Measurements from ENCODE around the gene CTNNA2.
"Not testable (repeated sequence)": the region's sequence is repeated elsewhere in the genome, so short reads cannot be mapped to it uniquely, and the experiment has no call there.

Gene CTNNA2

GRCh38 chr2:79996709-79997108 lies 483.9 kb downstream of the CTNNA2 start:
- no peak for DNase-seq

DNA sequence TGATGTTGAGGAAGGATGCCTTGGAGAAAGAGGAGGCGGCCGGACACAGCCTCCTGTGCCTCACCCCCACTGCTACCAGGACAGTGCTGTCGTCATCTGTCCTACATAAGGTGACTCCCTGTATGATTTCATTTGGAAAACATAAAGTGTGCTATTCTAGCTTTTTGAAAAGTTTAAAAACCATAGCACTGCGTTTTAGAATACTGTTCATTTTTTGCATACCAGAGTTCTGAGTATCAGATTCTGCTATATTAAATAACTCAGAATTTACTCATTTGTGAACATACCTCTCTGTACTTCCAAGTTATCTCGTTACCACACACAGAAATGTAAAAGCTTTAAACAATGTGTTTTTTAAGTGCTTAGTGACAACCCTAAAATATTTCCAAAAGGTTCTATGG lies 488.9 kb downstream of the CTNNA2 start:
- no peak for DNase-seq

DNA sequence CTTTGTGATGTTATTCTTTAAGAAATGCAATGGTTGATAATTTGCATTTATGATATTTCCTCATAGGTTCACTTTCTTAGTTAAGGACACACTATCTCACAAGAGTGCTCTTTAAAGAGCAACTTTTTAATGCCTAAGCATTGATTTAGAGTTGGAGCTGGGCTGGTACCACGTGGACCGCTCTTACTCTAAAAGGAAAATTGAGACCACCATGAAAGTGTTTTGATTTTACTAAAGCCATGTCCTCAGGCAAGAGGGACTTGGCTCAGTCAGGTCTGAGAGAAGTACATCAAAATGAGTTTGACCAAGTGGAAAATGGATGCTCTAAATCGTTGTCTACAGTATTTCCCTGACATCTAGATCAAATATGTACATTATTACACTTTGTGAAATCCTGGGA lies 489.3 kb downstream of the CTNNA2 start:
- no peak for DNase-seq

DNA sequence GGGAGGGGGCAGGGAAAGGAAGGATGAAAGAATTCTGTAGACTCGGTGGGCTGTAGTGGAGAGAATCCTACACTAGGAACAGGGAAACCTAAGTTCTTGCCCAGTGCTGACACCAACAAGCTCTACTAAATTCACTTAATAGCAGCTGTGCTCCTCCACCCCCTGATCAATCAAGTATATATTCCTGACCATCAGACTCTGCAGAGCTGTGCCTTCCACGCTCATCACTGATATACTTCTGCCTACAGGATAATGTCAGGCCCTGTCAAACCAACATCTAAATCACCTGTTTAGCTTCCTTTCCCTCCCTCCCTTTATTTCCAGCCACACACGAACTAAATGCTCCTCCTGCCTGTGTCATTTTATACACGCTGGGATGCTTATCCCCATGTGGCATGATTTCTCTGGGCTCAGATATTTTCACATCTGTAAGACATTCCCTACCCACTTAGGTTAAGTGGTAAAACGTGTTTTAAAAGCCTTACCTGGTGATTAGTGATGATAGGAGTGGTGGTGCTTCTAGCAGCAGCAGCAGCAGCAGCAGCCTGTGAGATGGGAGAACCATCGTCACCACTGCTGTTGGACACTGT lies 489.8 kb downstream of the CTNNA2 start:
- no peak for DNase-seq

GRCh38 chr2:80007777-80008503 lies 495.1 kb downstream of the CTNNA2 start:
- no peak for DNase-seq

GRCh38 chr2:80008596-80008995 lies 495.7 kb downstream of the CTNNA2 start:
- no peak for DNase-seq

GRCh38 chr2:80009211-80009610 lies 496.4 kb downstream of the CTNNA2 start:
- DNase-seq = no peak

DNA sequence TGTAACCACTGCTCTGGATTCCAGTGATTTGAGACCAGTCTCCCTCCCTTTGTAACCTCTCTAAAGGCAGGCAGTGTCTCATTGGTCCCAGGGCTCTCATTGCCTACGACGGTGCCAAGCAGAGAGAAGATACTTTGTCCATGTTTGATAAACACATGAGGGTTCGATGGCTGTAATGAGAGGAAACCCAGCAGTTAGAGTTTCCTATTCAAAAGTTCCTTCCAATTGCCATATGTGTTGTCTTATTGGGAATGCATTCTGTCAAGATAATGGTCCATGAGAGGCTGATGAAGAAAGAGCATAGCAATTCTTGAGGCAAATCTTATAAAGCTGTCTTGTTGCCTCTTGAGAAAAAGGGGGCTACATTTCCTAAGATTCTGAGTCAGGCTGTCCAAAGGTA lies 499.2 kb downstream of the CTNNA2 start:
- DNase-seq = no peak

- no peak for DNase-seq
These were observed 501.8 kb downstream of the CTNNA2 start for GRCh38 chr2:80014637-80015036.

- DNase-seq = no peak
These were observed 503.3 kb downstream of the CTNNA2 start for GRCh38 chr2:80016171-80016570.

DNA sequence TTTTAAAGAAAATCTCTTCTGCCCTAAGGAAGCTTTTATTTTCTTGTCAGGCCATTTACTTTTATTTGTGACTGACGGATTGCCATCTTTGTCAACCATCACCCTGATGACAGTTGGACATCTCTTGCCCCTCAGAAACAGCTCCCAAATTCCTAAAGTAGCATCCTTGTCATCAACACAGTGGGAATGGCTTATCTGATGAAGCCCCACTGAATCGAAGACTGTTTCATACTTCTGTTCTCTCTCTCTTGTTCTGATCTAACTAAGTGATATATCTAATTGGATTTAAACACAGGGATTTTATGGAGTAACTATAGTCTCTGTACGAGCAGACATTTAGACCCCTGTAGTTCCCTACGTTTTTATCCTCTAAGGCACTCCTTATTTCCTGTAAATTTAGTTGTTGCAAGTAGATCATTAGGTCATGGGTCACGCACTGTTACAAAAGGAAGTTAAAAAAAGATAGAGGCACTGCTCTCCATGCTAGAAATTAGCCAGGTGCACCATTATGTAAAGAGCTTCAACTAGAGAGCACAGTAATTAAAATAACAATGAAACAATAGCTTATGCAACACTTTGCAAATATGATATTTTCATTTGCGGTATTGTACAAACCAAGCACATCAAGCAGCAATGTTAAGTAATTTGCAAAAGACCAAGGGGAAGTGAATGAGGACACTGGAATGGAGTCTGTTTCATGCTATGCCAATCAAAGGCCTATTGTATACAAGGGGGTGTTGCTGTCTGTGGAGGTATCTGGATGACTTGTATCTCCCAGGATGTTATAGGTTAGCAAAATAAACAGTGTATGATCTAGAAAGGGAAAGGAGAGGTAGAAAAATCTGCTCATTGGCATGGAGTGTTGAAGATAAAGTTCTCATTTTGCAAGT lies 507.0 kb downstream of the CTNNA2 start:
- DNase-seq = no peak

- no peak for DNase-seq
These were observed 509.2 kb downstream of the CTNNA2 start for GRCh38 chr2:80022018-80022417.

- no peak for DNase-seq
These were observed 513.3 kb downstream of the CTNNA2 start for GRCh38 chr2:80026040-80026729.

GRCh38 chr2:80028051-80028450 lies 515.2 kb downstream of the CTNNA2 start:
- no peak for DNase-seq

GRCh38 chr2:80028584-80028983 lies 515.7 kb downstream of the CTNNA2 start:
- no peak for DNase-seq

DNA sequence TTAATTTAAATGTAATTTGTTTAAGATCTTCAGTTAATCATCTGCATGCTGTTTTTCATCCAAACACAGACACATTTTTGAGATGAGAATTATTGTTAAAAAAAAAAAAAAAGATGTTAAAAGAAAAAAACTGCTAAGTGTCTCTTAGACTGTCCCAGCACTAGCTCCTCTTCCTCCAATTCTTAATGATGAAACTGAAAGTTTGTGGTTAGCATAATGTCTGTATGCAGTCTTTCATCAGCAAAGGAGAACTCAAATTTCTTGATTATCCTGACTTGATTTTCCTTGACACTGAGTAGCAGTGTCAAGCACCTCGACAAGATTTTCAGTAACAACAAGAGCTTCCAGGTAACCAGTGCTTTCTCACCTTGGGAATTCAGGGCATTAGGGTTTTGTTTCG lies 517.3 kb downstream of the CTNNA2 start:
- no peak for DNase-seq

DNA sequence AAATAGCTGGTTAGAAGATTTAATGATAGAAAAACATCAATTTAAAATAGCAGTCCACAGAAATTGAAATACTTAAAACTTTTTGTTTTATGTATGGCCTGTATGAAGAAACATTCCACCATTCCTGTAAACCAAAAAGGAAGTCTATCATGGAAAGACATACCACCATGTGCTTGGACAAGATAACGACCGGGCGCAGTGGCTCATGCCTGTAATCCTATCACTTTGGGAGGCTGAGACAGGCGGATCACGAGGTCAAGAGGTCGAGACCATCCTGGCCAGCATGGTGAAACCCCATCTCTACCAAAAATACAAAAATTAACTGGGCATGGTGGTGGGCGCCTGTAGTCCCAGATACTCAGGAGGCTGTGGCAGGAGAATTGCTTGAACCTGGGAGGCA lies 519.8 kb downstream of the CTNNA2 start:
- DNase-seq = not testable (repeated sequence)

DNA sequence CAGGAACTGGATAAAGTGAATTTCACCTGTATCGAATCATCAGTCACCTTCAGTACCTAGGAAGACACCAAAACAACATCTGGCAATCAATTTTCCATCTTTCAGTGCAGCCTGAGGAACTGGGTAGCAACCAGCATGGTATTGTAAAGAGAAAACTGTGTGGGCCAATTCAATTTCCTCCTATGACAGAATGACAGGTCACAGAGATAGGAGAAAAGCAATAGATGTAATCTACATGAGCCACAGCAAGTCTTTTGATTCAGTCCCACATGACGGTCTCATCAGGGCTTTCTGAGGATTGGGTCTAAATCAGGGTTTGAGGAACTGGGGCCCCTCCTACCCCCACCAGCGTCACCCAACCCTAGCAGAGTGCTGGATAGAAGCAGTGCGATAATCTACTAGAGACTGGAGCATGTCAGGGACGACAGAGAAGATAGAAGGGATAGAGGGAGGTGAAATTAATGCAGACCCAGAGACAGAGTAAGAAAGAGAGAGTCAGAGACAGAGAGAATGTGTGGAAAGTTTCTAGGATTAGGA lies 523.0 kb downstream of the CTNNA2 start:
- DNase-seq = no peak

GRCh38 chr2:80037310-80037709 lies 524.5 kb downstream of the CTNNA2 start:
- DNase-seq = no peak

DNA sequence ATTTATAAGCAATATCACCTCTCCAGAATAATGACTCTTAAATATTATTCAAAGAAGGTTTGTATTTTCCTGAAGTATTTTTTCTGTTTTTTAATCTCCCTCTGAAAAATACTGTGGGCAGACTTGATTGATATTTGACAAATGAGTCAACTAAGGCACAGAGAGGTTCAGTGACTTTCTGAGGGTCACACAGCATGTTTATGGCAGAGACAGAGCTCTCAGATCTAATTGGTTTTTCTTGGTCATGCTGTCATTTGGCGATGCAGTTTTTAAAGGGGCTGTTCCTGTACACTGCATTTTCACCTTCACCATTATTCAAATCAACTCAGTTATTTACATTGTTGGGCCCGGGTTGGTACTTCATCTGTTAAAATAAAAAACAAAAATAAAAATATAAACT lies 527.4 kb downstream of the CTNNA2 start:
- DNase-seq = no peak

- no peak for DNase-seq
These were observed 529.8 kb downstream of the CTNNA2 start for GRCh38 chr2:80042635-80043034.

DNA sequence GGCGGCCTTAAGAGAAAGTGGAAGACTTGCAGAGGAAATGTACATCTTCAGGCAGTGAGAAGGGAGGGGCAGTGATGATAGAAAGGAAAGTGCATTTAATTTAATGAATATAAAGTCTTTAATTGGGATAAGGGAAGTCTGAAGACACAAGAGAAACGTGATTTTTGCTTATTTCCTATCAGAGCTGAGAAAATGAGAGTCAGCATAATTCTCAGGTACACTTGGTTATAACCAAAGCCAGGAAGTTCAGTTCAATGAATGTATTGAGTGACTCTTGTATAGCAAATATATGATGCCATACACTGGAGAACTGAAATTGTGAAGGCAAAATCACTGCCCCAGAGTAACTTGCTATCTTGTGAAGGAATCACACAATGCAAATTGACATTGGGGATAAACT lies 535.4 kb downstream of the CTNNA2 start:
- DNase-seq = no peak

DNA sequence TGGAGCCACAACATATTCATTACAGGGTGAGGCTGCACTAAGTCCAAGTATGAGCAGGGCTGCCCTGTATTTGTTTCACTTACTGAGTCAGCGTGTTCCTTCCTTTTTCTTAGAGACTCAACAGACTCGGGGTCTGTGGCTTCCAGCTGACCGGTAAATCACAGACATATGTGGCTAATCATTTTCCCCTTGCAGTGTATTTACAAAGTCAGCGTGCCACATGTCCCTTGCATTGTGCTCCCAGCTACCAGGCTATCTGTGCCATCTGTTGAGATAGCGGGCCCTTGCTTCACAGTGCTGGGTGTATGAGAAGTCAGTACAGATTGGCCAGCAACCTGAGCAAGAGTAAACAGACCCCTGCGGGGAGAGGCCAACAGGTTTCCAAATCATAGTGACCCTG lies 537.4 kb downstream of the CTNNA2 start:
- DNase-seq = no peak
